NK-92 (cell line): ENCODE results near the gene CRB1.

Experiments
- DNase-seq: peaks from one replicate; lab custom pipeline; 2025; ENCODE audit not compliant: unreplicated experiment; lab: John Stamatoyannopoulos, UW

Gene CRB1

DNA sequence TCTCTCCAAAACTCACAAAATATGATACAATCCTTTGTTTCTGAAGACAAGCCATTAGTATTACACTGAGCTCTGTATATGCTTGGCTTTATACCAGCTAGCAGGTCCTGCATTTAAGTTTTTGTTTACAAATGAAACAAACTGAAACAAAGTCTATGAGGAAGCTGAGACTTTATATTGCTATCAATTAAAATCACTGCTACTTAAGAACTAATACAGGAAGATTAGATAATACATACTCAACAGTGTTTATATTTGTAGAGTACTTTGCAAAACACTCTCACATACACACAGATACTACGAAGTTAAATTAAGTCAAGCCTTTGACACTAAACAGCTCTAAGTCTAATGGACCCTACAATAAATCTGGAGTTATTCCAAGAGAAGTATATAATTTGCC, 247.4 kb downstream of the CRB1 start:
- no peak for DNase-seq

DNA sequence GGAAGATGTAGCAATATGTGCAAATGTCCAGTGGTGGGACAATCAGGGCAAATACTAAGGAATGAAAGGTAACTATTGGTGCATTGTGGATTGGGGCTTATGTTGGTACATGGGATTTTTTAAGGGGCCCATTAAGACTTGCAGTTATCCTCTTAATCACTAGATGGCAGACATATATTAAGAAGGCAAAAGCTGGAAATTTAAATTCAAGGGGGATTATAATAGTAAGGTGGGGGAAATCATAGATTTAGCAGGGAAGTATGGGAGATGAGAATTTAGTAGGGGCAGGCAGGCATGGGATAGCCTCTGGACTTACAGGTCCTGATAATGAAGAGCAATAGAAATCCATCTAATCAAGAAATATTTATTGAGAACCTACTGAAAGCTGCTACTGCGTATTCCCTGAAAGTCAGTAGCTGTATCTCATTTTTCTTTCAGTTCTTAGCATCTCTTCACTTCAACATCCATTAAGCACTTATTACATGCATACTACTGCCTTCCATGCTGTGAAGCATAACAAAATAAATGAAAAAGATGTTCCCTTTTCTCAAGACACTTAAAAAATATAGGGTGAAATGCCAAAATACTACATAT, 251.8 kb downstream of the CRB1 start:
- DNase-seq = no peak

DNA sequence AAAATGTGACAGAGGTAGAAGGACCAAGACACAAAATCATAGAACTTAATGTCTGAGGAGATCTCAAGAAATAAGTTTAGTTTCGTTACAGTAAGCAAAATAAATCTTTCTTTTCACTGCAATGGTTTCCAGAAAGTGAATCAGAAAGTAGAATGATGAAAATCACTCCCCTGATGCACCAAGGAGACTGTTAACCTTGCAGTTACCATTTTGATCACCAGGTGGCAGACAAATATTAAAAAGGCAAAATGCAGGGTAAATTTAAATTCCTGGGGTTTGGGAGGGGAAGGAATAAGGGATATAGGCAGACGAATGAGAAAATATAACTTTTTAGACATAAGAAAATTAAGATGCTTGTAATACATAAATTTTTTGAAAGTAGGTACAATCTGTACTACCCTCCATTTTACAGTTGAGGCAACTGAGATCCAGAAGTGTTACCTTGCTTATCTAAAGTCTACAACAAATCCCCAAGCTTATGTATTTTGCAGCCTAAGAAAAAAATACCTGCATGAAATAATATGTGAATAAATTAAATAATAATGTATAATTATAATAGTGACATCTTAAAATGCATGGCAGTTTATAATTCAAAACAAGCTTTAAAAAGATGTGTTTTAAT, 253.2 kb downstream of the CRB1 start:
- DNase-seq = no peak

DNA sequence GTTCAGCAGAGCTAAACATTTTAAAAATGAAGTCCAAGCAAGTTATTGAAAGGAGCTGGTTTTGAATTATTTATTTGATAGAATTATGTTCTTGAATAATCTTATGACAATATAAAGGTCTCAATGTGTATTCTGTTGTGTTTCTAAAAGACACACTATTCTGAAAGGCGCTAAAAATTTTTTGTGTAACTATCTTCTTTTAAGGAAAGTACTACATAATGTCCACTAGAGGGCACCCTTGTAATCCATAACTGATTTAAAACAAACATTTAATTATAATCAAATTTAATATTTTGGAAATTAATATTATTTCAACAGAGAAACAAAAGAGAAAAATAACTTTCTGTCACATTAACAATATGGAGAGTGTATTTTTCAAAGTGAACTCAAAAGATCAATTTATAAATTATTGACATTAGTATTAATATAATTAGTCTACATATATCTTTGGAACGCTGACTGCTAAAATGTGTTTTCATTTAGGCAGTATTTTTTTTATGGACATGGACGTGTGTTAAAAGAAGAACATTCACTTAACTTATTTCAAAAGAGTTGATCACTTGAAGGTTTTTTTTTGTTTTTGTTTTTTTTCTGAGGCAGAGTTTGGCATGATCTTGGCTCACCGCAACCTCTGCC, 258.8 kb downstream of the CRB1 start:
- DNase-seq = no peak
